HG03196 (cell line): ENCODE measurements around the gene MRFAP1.
A peak's percentile ranks its signal among the peaks of the same experiment; 100 is the strongest.

Experiments
- ATAC-seq: cut with Tn5 transposase; IDR thresholded peaks from one replicate; pipeline ENCODE4 v1.9.1; 2021; ENCODE audit not compliant: unreplicated experiment

MRFAP1 gene

GRCh38 chr4:6640292-6641163 is at the start of gene MRFAP1:
TSS of gene MRFAP1 (plus strand) at chr4:6640685. CDS start at chr4:6640863, 178 bp downstream.
- peak; percentile 80 for ATAC-seq

GRCh38 chr4:6591313-6591712 is 49.2 kb upstream of the MRFAP1 start:
- ATAC-seq: no peak

- no peak for ATAC-seq
These were observed 48.7 kb upstream of the MRFAP1 start for GRCh38 chr4:6591781-6592180.

DNA sequence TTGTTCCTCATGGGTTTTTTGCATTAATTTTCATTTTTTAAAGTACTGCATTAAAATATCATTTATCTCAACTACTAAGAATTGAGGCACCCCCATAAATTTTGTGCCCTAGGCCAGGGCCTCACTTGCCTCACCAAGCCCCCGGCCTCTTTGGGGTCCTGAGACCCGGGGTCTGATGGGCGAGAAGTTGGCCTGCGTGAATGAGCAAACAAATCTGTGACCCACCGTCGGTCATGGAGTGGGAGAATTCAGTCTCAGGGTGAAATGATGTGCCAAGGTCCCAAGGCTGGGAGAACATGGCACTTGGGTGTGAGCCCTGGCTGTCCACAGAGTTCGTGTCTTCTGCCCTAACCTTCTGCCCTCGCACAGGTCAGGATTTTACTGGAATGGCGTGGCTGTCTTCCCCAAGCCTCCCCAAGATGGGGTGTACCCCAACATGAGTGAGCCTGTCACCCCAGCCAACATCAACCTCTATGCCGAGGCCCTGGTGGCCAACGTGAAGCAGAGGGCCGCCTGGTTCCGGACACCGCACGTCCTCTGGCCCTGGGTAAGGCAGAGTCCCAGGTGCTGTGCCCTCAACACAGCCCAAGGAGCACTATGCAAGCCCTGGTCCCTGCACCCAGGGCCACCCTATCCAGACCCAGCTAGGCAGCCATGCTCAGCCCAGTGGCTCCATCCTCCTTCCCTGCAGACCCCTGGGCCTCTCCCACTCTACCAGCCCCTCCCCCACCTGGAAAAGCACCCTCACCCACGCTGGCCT is 47.5 kb upstream of the MRFAP1 start:
- no peak for ATAC-seq

DNA sequence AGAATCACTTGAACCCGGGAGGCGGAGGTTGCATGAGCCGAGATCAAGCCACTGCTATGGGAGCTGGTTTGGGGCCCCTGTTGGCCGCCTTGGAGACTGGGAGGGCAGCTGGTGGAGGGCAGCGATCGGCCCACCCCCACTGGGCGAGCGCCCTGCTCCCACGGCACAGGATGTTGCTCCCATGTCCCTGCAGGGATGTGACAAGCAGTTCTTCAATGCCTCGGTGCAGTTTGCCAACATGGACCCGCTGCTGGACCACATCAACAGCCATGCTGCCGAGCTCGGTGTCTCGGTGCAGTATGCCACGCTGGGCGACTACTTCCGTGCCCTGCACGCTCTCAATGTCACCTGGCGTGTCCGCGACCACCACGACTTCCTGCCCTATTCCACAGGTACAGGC is 46.1 kb upstream of the MRFAP1 start:
- ATAC-seq: no peak

GRCh38 chr4:6594826-6595355 is 45.6 kb upstream of the MRFAP1 start:
- no peak for ATAC-seq

DNA sequence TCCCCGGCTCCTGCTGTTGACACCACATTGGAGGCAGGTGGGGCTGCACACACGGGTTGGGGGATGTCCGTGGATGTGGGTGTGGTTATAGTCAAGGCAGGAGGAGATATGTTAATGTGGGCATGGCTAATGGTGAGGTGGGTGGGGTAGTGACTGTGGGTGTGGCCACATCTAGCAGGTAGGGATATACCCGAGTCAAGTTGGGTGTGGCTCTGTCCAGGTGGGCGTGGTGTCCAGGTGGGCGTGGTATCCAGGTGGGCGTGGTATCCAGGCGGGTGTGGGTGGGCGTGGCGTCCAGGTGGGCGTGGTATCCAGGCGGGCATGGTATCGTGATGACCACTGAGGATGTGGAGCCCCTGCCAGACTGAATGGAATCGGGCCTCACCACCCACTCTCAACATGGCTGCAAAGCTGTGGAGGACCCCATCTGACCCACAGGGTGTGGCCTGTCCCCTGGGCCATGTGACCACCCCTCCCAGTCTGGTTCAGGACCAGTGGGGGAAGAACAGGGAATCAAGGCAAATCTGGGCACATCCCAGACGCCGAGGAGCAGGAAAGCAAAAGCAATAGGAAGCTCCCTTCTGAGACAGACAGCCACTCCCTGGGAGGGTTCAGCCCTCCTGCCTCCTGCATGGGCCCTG is 44.5 kb upstream of the MRFAP1 start:
- ATAC-seq: no peak

- ATAC-seq: no peak
These were observed 43.5 kb upstream of the MRFAP1 start for GRCh38 chr4:6596948-6597347.

GRCh38 chr4:6598127-6598526 is 42.4 kb upstream of the MRFAP1 start:
- ATAC-seq: no peak

DNA sequence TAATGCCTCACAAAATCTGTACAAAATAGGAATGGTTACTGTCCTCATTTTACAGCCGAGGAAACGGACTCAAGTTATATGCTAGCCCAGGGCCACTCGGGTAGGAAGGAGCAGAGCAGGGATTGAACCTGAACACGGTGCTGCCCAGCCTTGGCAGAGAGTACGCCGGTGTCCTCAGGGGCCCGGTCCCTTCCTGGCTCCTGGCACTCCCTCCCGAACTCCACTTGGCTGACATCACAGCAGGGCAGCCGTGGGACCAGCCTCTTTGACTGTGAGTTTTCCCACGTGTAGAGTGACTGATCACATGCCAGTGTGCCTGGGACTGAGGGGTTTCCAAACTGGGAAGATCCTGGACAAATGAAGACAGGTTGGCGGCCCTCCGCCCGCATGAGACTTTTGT is 41.8 kb upstream of the MRFAP1 start:
- ATAC-seq: no peak

DNA sequence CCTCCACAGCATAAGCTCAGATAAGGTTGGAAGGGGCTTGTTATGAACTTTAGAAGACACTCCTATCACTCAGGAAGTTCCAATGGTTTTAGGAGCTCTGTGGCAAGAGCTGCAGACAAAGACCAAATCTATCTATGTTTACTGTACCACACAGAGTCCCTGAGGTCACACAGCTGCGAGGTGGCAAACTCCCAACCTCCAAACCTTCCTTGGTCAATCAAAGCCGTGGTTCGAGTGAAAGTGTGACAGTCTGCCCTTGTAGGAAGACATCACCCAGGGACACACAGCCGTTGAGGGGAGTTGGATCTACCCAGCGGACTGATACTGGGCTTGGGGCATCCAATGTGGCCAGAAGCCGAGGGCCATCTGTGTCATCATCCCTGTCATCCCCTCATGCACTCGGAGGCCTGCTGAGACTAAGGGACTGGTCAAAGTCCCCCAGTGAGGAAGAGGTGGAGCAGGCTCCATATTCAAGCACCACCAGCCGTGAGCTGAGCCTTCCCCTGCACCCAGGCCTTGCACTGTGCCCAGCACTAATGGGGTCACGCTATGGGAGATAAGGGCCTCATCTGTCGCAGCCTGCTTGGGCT is 38.7 kb upstream of the MRFAP1 start:
- no peak for ATAC-seq

- no peak for ATAC-seq
These were observed 38.2 kb upstream of the MRFAP1 start for GRCh38 chr4:6602289-6602688.

- ATAC-seq: no peak
These were observed 37.4 kb upstream of the MRFAP1 start for GRCh38 chr4:6603128-6603527.

GRCh38 chr4:6605114-6605513 is 35.4 kb upstream of the MRFAP1 start:
- ATAC-seq: no peak

GRCh38 chr4:6605605-6606004 is 34.9 kb upstream of the MRFAP1 start:
- ATAC-seq: no peak

GRCh38 chr4:6606465-6607235 is 33.8 kb upstream of the MRFAP1 start:
- ATAC-seq: no peak

DNA sequence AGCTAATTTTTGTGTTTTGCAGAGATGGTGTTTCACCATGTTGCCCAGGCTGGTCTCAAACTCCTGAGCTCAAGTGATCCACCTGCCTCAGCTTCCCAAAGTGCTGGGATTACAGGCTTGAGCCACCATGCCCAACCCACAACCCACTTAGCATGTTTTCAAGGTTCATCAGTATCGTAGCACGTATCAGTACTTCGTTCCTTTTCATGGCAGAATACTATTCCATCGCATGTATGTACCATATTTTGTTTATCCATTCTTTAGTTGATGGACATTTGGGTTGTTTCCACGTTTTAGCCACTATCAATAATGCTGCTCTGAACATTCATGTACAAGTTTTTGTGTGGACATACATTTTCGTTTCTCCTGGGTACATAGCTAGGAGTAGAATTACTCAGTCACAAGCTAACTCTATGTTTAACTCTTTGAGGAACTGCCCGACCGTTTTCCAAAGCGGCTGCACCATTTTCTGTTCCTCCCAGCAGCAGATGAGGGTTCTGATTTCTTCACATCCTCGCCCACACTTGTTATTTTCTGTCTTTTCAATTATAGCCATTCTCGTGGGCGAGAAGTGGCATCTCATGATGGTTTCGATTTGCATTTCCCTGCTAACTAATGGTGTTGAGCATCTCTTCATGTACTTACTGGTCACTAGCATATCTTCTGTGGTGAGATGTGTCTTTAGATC is 33.0 kb upstream of the MRFAP1 start:
- ATAC-seq: no peak

DNA sequence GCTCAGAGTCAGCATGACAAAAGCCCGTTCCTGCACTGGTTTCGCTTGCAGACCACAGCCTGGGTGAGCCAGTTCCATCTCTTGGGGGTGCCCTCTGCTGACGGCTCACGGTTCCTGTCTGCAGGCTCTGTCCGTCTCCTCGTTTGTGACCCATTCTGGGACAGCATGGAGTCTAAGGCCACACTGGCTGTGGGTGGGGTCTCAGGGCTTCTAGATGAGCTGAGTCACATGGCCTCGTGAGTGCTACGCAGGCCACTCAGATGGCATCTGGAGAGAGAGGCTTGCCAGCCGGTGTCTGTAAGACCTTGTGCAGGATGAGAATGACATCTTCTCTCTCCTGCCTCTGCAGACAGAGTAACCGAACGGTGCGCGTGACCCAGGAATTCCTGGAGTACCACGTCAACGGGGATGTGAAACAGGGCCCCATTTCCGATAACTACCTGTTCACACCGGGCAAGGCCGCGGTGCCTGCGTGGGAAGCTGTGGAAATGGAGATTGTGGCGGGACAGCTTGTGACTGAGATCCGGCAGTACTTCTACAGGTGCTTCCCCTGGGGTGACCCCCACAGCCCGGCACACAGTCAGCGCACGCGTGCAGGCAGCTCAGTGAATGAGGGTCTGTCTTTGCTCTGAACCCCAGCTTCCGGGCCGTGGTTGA is 31.6 kb upstream of the MRFAP1 start:
- no peak for ATAC-seq

GRCh38 chr4:6609415-6610079 is 30.9 kb upstream of the MRFAP1 start:
- ATAC-seq: no peak
